DMS53 treated with DMSO at 0.1 percent for 48 hours (cell line): ENCODE results near the gene MAP2K2.
"Not testable (repeated sequence)": the region's sequence is repeated elsewhere in the genome, so short reads cannot be mapped to it uniquely, and the experiment has no call there.

Experiments
- DNase-seq: peaks from one replicate; lab custom pipeline; 2025; ENCODE audit not compliant: unreplicated experiment; lab: John Stamatoyannopoulos, UW

The MAP2K2 gene

DNA sequence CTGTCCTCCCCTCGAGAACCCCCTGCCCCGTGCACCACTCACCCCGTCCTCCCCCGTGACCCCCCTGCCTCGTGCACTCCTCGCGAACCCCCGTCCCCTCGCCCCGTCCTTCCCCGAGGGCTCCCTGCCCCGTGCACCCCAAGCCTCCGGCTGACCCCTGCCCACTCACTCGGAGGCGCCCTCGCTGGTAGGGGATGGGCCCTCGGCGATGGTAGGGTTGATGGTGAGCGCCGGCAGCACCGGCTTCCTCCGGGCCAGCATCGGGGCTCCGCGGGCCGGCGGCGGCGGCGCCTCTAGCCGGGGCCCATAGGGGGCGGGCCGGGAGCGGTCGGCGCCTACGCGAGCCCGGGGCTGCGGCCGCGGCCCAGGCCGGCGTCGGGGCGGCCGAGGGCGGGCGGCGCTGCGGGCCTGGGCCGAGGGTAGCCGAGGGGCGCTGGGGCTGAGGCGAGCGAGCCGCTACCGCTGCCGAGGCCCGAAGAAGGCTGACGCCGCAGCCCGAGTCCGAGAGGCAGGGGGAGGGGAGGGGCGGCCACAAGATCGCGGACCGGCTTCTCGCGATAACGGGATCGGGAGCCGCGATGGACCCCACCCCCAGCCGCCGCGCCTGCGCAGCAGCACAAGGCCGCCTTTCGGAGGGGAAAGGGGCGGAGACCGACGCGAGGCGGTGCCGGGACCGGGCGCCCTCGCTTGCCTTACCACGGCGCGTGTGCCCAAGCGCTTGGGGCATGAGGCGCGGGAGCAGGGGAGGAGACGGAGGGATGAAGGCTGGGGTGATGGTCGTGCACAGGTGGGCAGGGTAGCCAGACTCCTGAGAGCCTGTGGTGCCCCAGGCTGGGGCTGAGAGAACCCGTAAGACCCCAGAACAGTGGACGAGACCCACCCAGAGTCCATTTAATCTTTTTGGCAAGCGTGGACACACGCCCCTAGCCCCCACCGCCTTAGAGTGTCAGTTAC is at the start of gene MAP2K2:
MAP2K2 (minus strand) TSS at position 508 of the 954 bp plus-strand sequence; CDS start at position 261, 247 bp downstream.
- peak; percentile 82 for DNase-seq

GRCh38 chr19:4172861-4173473 is 49.0 kb upstream of the MAP2K2 start:
- DNase-seq = no peak

GRCh38 chr19:4171676-4172075 is 47.8 kb upstream of the MAP2K2 start:
- no peak for DNase-seq

GRCh38 chr19:4164262-4164661 is 40.3 kb upstream of the MAP2K2 start:
- no peak for DNase-seq

- no peak for DNase-seq
Measured at GRCh38 chr19:4161415-4162077, 37.6 kb upstream of the MAP2K2 start.

- not testable (repeated sequence) for DNase-seq
Measured at GRCh38 chr19:4157971-4158370, 34.0 kb upstream of the MAP2K2 start.

GRCh38 chr19:4157164-4157563 is 33.2 kb upstream of the MAP2K2 start:
- DNase-seq = no peak

DNA sequence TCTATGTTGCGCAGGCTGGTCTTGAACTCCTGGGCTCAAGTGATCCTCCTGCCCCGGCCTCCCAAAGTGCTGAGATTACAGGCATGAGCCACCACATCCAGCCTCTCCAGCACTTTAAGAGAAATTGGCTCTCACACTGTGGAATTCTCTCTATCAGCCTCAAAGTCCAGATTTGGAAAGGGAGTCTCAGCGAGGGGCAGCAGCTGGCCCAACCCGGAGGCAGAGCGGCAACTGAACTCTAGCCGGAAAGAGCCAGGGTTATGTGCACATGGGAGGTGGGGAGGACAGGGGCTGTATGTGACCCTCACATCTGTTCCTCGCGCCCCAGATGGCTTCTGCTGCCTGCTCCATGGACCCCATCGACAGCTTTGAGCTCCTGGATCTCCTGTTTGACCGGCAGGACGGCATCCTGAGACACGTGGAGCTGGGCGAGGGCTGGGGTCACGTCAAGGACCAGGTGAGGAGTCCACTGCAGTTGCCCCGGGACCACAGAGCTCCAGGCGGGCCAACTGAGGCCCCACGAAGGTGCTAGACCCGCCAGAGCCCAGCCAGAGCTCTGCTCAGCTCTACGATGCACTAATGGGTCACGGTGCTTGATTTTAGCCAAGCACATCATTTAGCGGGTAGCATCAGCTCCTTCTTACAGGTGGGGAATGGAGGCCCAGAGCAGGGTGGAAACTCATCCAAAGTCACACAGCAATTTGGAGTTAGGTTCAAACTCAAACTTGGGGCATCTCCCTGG is 30.8 kb upstream of the MAP2K2 start:
- DNase-seq = no peak

DNA sequence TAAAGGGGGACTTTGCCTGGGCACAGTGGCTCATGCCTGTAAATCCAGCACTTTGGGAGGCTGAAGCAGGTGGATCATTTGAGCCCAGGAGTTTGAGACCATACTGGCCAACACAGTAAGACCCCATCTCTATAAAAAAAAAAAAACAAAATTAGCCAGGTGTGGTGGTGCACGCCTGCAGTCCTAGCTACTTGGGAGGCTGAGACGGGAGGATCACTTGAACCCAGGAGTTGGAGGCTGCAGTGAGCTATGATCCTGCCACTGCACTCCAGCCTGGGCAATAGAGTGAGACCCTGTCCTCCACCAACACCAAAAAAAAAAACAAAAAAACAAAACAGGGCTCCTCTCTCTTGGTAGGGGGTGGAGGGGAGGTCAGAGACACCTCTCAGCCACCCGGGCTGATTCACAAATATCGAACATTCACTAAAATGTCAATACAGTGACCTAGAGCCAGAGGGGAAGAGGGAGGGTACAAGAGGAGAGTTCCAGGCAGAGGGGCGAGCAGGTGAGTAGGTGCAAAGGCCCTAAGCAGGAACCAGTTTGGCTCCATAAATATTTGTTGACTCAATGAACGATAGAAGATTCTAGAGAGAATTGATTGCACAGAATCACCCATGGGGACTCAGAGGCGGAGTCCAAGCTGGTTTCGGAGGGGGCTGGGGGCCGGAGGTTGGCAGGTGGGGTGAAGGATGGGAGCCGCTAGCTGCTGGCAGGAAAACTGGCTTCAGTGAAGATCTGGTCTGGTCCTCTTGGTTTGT is 28.5 kb upstream of the MAP2K2 start:
- DNase-seq = no peak

GRCh38 chr19:4151623-4152022 is 27.7 kb upstream of the MAP2K2 start:
- DNase-seq = no peak

DNA sequence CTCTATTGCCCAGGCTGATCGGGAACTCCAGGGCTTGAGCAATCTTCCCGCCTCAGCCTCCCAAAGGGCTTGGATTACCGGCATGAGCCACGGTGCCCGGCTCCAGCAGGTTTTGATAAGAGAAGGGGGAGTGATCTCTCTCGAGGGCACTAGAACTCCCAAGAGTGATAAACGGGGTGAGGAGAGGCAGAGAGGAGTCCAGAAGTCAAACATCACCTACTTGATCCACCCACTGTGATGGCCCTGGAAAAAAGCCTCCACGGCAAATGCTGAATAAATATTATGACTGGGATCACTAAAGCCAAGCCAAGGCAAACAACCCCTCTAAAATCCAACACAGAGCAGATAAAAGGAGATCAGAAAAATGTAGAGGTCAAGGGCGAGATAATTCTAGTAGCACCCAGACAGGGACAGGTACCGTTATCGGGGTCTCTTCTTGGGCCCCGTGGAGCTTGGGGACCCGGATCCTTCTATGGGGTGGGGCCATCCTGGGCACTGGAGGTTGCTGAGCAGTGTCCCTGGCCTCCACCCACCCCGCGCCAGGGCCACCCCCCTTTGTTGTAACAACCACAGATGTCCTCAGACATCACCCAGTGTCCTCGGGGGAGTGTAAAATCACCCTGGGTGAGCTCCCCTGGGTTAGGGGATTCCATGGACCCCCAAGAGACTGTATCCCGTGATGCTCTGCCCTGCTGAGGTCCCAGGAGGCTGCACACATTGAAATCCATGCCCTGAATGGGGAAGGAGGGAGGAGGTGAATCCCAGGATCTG is 25.8 kb upstream of the MAP2K2 start:
- peak; percentile 36 for DNase-seq

- DNase-seq = no peak
Measured at GRCh38 chr19:4144666-4145249, 20.8 kb upstream of the MAP2K2 start.

DNA sequence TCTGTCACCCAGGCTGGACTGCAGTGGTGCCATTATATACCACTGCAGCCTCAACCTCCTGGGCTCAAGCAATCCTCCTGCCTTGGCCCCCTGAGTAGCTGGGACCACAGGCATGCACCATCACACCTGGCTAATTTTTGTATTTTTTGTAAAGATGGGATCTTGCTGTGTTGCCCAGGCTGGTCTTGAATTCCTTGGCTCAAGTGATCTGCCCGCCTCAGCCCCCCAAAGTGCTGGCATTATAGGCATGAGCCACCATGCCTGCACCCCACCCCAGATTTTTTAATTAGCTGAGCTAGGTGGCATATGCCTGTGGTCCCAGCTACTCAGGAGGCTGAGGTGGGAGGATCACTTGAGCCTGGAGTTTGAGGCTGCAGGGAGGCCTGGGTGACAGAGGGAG is 19.0 kb upstream of the MAP2K2 start:
- DNase-seq = not testable (repeated sequence)

- peak; percentile 60 for DNase-seq
Measured at GRCh38 chr19:4140237-4140711, 16.4 kb upstream of the MAP2K2 start.

- DNase-seq = peak; percentile 24
Measured at GRCh38 chr19:4139614-4140236, 15.8 kb upstream of the MAP2K2 start.

GRCh38 chr19:4138445-4138844 is 14.5 kb upstream of the MAP2K2 start:
- no peak for DNase-seq

DNA sequence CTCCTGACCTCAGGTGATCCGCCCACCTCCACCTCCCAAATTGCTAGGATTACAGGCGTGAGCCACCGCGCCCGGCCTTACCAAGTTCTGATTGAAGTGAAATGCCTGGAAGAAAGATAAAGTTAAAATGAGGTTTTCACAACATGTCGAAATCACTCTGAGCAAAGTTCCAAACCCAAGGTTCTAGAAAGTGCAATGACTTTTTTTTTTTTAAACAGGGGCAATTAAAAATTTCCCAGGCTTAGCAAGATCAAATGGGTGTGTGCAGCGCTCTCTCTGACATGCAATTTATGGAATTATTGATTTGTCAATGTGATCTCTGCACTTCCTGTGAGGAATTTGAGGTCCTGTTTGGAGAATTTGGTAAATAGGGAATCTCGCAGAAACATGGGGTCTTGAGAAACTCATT is 12.8 kb upstream of the MAP2K2 start:
- DNase-seq = no peak

GRCh38 chr19:4135386-4135785 is 11.5 kb upstream of the MAP2K2 start:
- not testable (repeated sequence) for DNase-seq

GRCh38 chr19:4134351-4134750 is 10.4 kb upstream of the MAP2K2 start:
- DNase-seq = no peak
